Transverse colon (tissue), 4 donors: ENCODE data around the gene TDO2. TPM values are rescaled to one million over a fixed set of nuclear protein-coding genes. Genes with fewer than 3 reads are reported as not detected.

Source experiments
- DNase-seq: peaks from one replicate; pipeline ENCODE4 v3.0.0-alpha.2; 2019
- H3K27ac ChIP-seq, 4 donors: fragments of 200-600 bp; sonication (generic); 2 replicates each; pipeline ENCODE4 v1.5.1; 2016 to 2018; ENCODE audit warnings: inconsistent platforms in 4 of 4
- H3K27me3 ChIP-seq: fragments of 200-600 bp; sonication (generic); 2 replicates; pipeline ENCODE4 v1.5.1; 2017; ENCODE audit warnings: inconsistent platforms
- H3K36me3 ChIP-seq, 4 donors: fragments of 200-600 bp; sonication (generic); 2 replicates each; pipeline ENCODE4 v1.5.1; 2017 to 2019; ENCODE audit warnings: inconsistent platforms in 4 of 4
- H3K4me1 ChIP-seq, 4 donors: fragments of 200-600 bp; sonication (generic); 2 replicates each; pipeline ENCODE4 v1.5.1; 2017 to 2020; ENCODE audit warnings: inconsistent platforms in 4 of 4
- H3K4me3 ChIP-seq, 4 donors: fragments of 200-600 bp; sonication (generic); 1 replicate in 1 of 4; 2 replicates in 3 of 4; pipeline versions ENCODE4 v1.5.1 to v1.6.1; 2017 to 2019; ENCODE audit warnings: inconsistent platforms in 4 of 4
- H3K9me3 ChIP-seq, 2 donors: fragments of 200-600 bp; sonication (generic); 2 replicates each; pipeline ENCODE4 v1.5.1; 2017 to 2019; ENCODE audit warnings: inconsistent platforms in 2 of 2
- CTCF ChIP-seq, 5 experiments: fragments of 200-600 bp in 3 of 5; fragments of 450-650 bp in 2 of 5; sonication (generic) in 3 of 5; IDR thresholded peaks; 1 replicate in 2 of 5; 2 replicates in 3 of 5; pipeline ENCODE4 v1.5.1; 2016 to 2017; ENCODE audit warnings: antibody characterized with exemption in 5 of 5, inconsistent platforms in 3 of 5, mild to moderate bottlenecking in 2 of 5, moderate library complexity in 1 of 5
- EP300 ChIP-seq: sonication (generic); formaldehyde crosslinking; IDR thresholded peaks from one replicate; pipeline ENCODE4 v1.6.1; 2017; ENCODE audit warnings: antibody characterized with exemption, low read depth
- POLR2A ChIP-seq: fragments of 450-650 bp; IDR thresholded peaks from one replicate; pipeline ENCODE4 v1.6.1; 2016; ENCODE audit warnings: antibody characterized with exemption, mild to moderate bottlenecking, moderate library complexity
- POLR2AphosphoS5 ChIP-seq, 3 donors: sonication (generic); formaldehyde crosslinking; IDR thresholded peaks; one replicate each; pipeline ENCODE4 v1.6.1; 2016; ENCODE audit warnings: antibody characterized with exemption in 3 of 3
- WGBS, 2 donors: methylation state at CpG; one replicate each; pipeline ENCODE4 v1.1.5; 2018; ENCODE audit warnings: low coverage in 1 of 2; 5-methylcytosine and 5-hydroxymethylcytosine counted together
- in situ Hi-C, 4 donors: fragments of 200-750 bp; cut with MboI; loops; one replicate each; pipeline versions ENCODE4 v1.15.0 to v1.15.1; 2017; ENCODE audit warnings: low sequenced_read_pairs in 3 of 4, low pct_ligation_motif_present in 1 of 4, low pct_unique_long_range_greater_than_20kb in 1 of 4
- intact Hi-C: fragments of 100-400 bp; cut with DNase I; formaldehyde crosslinking; loops from one replicate; pipeline ENCODE4 v1.15.1; 2023; ENCODE audit warnings: low total_unique reads
- total RNA-seq, 4 donors: library from RNA; depleted of rRNA; stranded (reverse); fragments of >200 nt; gene quantifications; one replicate each; pipeline ENCODE4 v1.1.0, GENCODE V29; 2016

Gene TDO2
- total RNA-seq, 4 donors from 2014 or later = 0.64 TPM; not detected in 3

GRCh38 chr4:155941820-155942219 lies 38.3 kb downstream of the TDO2 start:
- DNase-seq = no peak
- in situ Hi-C loops (loop anchor here in 1 of 4 donors (25.0 kb wide), 1 partner anchor 505 kb away; no protein-coding TSS in a partner anchor), intact Hi-C loops (no loop called here)
- H3K27me3 ChIP-seq = no peaks in the 10 kb centered on the region
- 83 to 100% methylated on average over 1 of the region's 1 CpG for WGBS, 2 donors
- no peaks in the 10 kb centered on the region for H3K9me3 ChIP-seq
- H3K4me3 ChIP-seq = no peak overlapping the region
- no peak for TF ChIP-seq POLR2A
- no peak for TF ChIP-seq EP300
- H3K36me3 ChIP-seq = no peaks in the 10 kb centered on the region
- H3K27ac ChIP-seq = no peak overlapping the region
- no peaks in the 10 kb centered on the region for H3K4me1 ChIP-seq

GRCh38 chr4:155943605-155944291 lies 40.3 kb downstream of the TDO2 start:
- in situ Hi-C loops = loop anchor here in 1 of 4 donors (25.0 kb wide), 1 partner anchor 506 kb away; no protein-coding TSS in a partner anchor
- Histone ChIP-seq H3K27me3 (no peaks in the 10 kb centered on the region), H3K36me3 (no peaks in the 10 kb centered on the region), H3K27ac (no peak overlapping the region), H3K4me1 (no peaks in the 10 kb centered on the region), H3K9me3 (no peaks in the 10 kb centered on the region), H3K4me3 (no peak overlapping the region)
- no peak for DNase-seq
- TF ChIP-seq CTCF (IDR thresholded peaks at IDR 0.05) (no peak), POLR2AphosphoS5 (IDR thresholded peaks at IDR 0.05) (no peak), EP300 (no peak), POLR2A (no peak)
- WGBS, 2 donors = 78 to 81% methylated on average over 3 of the region's 3 CpGs
- intact Hi-C loops = no loop called here

- no peak for DNase-seq
- no peaks in the 10 kb centered on the region for H3K9me3 ChIP-seq
- in situ Hi-C loops = loop anchor here in 1 of 4 donors (25.0 kb wide), 1 partner anchor 507 kb away; no protein-coding TSS in a partner anchor
- H3K36me3 ChIP-seq = no peaks in the 10 kb centered on the region
- WGBS, 2 donors = 94% methylated on average over 1 of the region's 1 CpG; no CpG with 5 or more reads in 1 of the 2 donors
- no peaks in the 10 kb centered on the region for H3K27me3 ChIP-seq
- no peak overlapping the region for H3K27ac ChIP-seq
- intact Hi-C loops = no loop called here
- no peak for TF ChIP-seq EP300
- no peak for TF ChIP-seq CTCF (IDR thresholded peaks at IDR 0.05)
- no peak for TF ChIP-seq POLR2AphosphoS5 (IDR thresholded peaks at IDR 0.05)
- no peak for TF ChIP-seq POLR2A
- H3K4me3 ChIP-seq = no peak overlapping the region
- no peaks in the 10 kb centered on the region for H3K4me1 ChIP-seq
Measured at GRCh38 chr4:155944516-155944915, 41.0 kb downstream of the TDO2 start.

GRCh38 chr4:155946486-155946885 lies 43.0 kb downstream of the TDO2 start:
- no peak overlapping the region for H3K27ac ChIP-seq
- no peak for DNase-seq
- no peaks in the 10 kb centered on the region for H3K27me3 ChIP-seq
- no peaks in the 10 kb centered on the region for H3K36me3 ChIP-seq
- in situ Hi-C loops (loop anchor here in 1 of 4 donors (25.0 kb wide), 1 partner anchor 509 kb away; no protein-coding TSS in a partner anchor), intact Hi-C loops (no loop called here)
- H3K4me1 ChIP-seq = no peaks in the 10 kb centered on the region
- no peaks in the 10 kb centered on the region for H3K9me3 ChIP-seq
- WGBS, 2 donors = 63 to 80% methylated on average over 2 to 4 of the region's 4 CpGs
- TF ChIP-seq CTCF (IDR thresholded peaks at IDR 0.05) (no peak), POLR2AphosphoS5 (IDR thresholded peaks at IDR 0.05) (no peak), EP300 (no peak), POLR2A (no peak)
- H3K4me3 ChIP-seq = no peak overlapping the region
